GM15510 (cell line): ENCODE measurements around the gene SLC7A10.

Experiments
- POLR2A ChIP-seq: IDR thresholded peaks from 3 replicates; pipeline ENCODE4 v1.6.1; 2011; ENCODE audit warnings: borderline replicate concordance; ENCODE audit not compliant: insufficient read length; ENCODE audit errors: extremely low read depth

SLC7A10 gene

GRCh38 chr19:33261511-33262189, 36.0 kb upstream of the SLC7A10 start:
- TF ChIP-seq POLR2A: no peak

GRCh38 chr19:33260628-33261418, 35.2 kb upstream of the SLC7A10 start:
- TF ChIP-seq POLR2A: no peak

DNA sequence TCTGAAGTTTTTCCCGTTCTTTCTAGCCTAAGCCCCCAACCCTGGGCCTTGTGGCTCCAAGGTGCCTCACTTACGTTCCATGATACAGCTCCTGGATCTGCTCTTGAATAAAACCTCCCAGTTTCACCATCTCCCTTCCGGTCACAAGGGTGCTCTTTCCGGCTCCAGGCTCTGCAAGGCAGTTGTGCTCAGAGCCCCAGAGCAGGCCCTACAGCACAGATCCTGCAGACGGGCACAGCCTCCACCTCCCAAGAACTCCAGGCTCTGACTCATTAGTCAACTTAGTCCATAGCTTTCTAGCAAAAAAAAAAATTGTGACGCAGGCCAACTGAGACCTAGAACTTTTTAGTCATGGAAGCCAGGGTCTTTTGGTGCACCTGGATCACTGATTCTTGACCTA, 33.9 kb upstream of the SLC7A10 start:
- no peak for TF ChIP-seq POLR2A

- TF ChIP-seq POLR2A: no peak
Observed at GRCh38 chr19:33257828-33258227, 32.2 kb upstream of the SLC7A10 start.

DNA sequence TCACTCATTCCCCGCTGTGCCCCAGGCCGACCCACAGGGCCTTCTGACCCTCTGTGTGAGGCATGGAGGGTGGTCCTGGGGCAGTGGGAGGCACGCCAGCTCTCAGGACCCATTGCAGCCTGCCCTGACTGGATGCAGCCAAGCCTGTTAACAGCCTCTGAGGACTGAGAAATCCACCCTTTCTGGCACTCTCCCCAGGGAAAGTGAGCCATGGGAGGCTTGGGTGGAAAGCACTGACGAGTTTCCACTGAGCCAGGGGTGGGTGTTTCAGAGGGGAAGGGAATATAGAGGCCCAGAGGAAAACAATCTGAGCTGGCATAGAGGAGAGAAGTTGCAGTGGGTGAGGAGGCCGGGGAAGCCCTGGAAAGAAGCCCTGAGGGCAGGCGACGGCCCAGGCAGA, 30.6 kb upstream of the SLC7A10 start:
- no peak for TF ChIP-seq POLR2A

DNA sequence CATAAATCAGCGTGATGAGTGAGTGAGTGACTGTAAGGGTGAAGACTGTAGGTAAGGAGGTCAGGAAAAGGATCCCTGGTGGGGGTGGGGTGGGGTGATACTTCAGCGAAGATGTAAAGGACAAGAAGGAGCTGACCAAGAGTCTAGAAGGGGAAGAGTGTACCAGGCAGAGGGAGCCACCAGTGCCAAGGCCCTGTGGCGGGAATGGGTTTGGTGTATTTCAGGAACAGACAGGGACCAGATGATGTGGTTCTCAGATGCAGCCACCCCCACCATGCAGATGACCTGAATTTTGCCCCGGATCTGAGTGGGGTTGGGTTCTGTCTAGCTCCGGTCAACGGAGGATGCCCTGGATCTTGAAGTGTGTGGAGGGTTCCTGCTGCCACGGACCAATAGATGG, 30.1 kb upstream of the SLC7A10 start:
- no peak for TF ChIP-seq POLR2A

DNA sequence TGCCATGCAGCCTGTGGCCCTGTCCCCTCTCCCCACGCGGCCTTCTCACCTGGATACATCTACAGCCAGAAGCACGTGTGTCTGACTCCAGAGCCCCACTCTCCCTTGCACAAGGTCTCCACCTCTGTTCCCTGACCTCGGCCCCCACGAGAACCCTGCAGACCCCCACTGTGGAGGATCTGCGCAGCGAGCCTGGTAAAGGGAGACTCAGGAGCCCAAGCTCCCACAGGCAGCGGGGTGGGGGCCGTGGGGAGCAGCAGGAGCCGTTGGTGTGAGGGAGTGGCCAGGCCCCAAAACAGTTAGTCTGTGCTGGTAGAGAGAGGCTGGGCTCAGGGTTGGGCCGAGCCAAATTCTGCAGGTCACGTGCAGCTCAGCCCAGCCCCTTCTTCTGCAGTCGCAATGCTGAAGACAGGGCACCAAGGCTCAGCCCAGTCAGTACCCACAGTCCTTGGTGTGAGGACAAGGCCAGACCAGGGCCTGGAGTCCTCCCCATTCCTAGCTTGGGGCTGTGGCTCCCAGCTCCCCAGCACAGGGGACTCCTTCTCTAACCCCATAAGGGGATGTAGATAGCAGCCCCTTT, 28.7 kb upstream of the SLC7A10 start:
- no peak for TF ChIP-seq POLR2A

DNA sequence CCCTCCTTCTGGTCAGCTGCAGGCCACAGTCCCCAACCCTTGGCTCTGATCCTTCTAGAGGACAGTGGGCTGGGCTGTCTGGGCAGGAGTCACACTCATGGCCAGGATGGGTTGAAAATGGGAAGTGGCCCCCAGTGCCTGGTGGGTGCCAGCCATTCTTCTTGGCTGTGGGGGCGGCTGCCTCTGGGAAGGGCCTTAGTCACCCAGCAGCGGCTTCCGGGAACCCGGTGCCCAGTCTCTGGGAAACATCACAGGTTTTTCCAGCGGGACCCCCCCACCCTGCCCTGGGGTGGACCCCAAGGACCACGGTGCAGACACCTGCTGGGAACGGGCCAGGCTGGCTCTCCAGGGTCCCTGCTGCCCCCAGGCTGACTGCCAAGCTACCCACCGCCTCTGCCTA, 27.3 kb upstream of the SLC7A10 start:
- no peak for TF ChIP-seq POLR2A

- no peak for TF ChIP-seq POLR2A
Observed at GRCh38 chr19:33252418-33252962, 26.8 kb upstream of the SLC7A10 start.

DNA sequence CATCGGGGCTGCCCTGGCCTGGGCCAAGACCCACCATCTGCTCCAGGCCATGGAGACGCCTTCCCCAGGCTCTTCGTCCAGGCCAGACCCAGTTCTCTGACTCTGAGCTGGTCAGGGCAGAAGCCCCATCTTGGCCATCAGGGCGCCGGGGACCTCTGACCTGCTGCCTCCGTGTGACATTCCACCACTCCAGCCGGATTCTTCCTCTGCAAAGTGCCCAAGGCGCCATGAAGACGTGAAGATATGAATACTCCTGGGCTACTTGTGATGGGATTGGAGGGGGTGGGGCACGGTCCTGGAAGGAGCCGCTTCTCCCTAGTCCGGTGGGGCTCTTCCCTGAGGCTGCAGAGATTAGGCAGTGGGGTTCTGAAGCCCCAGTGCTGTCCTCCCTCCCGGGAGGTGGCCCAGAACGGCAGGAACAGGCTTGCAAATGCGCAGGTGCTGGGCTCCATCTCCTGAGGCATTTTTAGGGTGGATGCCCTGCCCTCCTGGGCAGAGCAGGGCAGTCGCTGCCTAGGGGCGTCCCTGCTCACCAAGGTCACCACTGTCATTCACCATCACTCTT, 26.0 kb upstream of the SLC7A10 start:
- TF ChIP-seq POLR2A: no peak

GRCh38 chr19:33251076-33251475, 25.4 kb upstream of the SLC7A10 start:
- TF ChIP-seq POLR2A: no peak

DNA sequence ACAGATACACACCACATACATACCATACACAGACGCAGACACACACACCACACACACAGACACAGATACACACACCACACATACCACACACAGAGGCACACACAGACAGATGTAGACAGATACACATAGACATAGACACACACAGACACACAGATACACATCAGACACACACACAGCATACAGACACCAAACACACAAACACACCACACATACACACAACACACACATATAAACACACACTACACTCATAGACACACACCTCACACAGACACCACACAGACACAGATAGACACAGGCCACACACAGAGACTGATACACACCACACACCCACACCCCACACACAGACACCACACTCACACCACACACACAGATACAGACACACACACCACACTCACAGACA, 24.9 kb upstream of the SLC7A10 start:
- no peak for TF ChIP-seq POLR2A

- TF ChIP-seq POLR2A: no peak
Observed at GRCh38 chr19:33249740-33250366, 24.2 kb upstream of the SLC7A10 start.

- TF ChIP-seq POLR2A: no peak
Observed at GRCh38 chr19:33248954-33249613, 23.4 kb upstream of the SLC7A10 start.
